Liver (tissue), 3 donors: ENCODE measurements around the gene ATXN1.

Source experiments
- EGR1 ChIP-seq, 2 donors: IDR thresholded peaks; 2 replicates each; pipeline ENCODE4 v1.6.1; 2016 to 2018; ENCODE audit warnings: antibody characterized with exemption in 2 of 2, low read depth in 2 of 2
- HNF4A ChIP-seq, 2 donors: conservative IDR thresholded peaks; 2 replicates each; pipeline ENCODE4 v1.6.1; 2016; ENCODE audit warnings: antibody characterized with exemption in 2 of 2, mild to moderate bottlenecking in 2 of 2
- JUND ChIP-seq, 2 donors: IDR thresholded peaks; 2 replicates each; pipeline ENCODE4 v1.6.1; 2016; ENCODE audit warnings: antibody characterized with exemption in 2 of 2
- RAD21 ChIP-seq, 2 donors: IDR thresholded peaks; 2 replicates each; pipeline ENCODE4 v1.6.1; 2016; ENCODE audit warnings: antibody characterized with exemption in 2 of 2, mild to moderate bottlenecking in 2 of 2
- RXRA ChIP-seq, 2 donors: IDR thresholded peaks; 2 replicates each; pipeline ENCODE4 v1.6.1; 2017 to 2018; ENCODE audit warnings: antibody characterized with exemption in 2 of 2, mild to moderate bottlenecking in 1 of 2
- SP1 ChIP-seq: IDR thresholded peaks from 2 replicates; pipeline ENCODE4 v1.6.1; 2018; ENCODE audit warnings: antibody characterized with exemption, mild to moderate bottlenecking
- TAF1 ChIP-seq: conservative IDR thresholded peaks from 2 replicates; pipeline ENCODE4 v1.6.1; 2016; ENCODE audit warnings: antibody characterized with exemption, mild to moderate bottlenecking
- YY1 ChIP-seq: IDR thresholded peaks from 2 replicates; pipeline ENCODE4 v1.6.1; 2016; ENCODE audit warnings: antibody characterized with exemption, mild to moderate bottlenecking
- TF ChIP-seq, protein P1 (sequence below): fragments of 150-350 bp; IDR thresholded peaks from 2 replicates; pipeline ENCODE4 v1.5.1; 2017; ENCODE audit warnings: improper control_type of control experiment, low read depth, low read length; ENCODE audit not compliant: missing input control
- TF ChIP-seq, protein P2 (sequence below): IDR thresholded peaks from 2 replicates; pipeline ENCODE4 v1.6.1; 2016; ENCODE audit warnings: antibody characterized with exemption, mild to moderate bottlenecking
- TF ChIP-seq, protein P3 (sequence below): IDR thresholded peaks from 2 replicates; pipeline ENCODE4 v1.6.1; 2016; ENCODE audit warnings: antibody characterized with exemption
- TF ChIP-seq, protein P4 (sequence below): IDR thresholded peaks from 2 replicates; pipeline ENCODE4 v1.6.1; 2016; ENCODE audit warnings: antibody characterized with exemption
- TF ChIP-seq, protein P5 (sequence below): IDR thresholded peaks from 2 replicates; pipeline ENCODE4 v1.6.1; 2016; ENCODE audit warnings: antibody characterized with exemption
- donor health status: healthy.
- donor health status: healthy.

DNA sequence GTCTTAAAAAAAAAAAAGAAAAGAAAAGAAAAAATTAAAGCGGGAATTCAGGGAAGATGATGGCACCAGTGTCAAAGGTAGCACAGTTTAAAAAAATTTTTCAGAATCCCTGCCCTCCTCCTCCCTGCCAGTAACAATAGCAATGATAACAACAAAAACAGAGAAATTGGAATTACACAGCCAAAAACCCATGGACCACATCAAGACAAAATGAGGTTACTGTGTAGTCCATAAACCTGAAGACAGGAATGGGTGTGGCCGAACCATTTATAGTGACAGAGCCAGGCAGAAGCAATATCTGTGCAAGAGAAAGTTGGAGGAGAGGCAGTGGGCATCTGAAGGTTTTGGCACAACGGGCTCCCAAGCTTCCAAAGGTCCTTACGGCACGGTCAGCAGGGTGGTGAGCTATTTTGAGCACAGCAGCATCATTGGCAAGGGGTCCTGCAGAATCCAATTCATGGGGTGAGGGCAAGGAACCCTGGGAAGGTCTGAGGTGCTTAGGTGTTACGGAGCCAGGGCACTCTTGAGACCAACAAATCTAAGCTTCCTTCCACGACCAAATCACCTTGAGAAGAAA is 320.5 kb downstream of the ATXN1 start:
- TF ChIP-seq, protein P1, sequence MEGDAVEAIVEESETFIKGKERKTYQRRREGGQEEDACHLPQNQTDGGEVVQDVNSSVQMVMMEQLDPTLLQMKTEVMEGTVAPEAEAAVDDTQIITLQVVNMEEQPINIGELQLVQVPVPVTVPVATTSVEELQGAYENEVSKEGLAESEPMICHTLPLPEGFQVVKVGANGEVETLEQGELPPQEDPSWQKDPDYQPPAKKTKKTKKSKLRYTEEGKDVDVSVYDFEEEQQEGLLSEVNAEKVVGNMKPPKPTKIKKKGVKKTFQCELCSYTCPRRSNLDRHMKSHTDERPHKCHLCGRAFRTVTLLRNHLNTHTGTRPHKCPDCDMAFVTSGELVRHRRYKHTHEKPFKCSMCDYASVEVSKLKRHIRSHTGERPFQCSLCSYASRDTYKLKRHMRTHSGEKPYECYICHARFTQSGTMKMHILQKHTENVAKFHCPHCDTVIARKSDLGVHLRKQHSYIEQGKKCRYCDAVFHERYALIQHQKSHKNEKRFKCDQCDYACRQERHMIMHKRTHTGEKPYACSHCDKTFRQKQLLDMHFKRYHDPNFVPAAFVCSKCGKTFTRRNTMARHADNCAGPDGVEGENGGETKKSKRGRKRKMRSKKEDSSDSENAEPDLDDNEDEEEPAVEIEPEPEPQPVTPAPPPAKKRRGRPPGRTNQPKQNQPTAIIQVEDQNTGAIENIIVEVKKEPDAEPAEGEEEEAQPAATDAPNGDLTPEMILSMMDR: no peak
- TF ChIP-seq, protein P2, sequence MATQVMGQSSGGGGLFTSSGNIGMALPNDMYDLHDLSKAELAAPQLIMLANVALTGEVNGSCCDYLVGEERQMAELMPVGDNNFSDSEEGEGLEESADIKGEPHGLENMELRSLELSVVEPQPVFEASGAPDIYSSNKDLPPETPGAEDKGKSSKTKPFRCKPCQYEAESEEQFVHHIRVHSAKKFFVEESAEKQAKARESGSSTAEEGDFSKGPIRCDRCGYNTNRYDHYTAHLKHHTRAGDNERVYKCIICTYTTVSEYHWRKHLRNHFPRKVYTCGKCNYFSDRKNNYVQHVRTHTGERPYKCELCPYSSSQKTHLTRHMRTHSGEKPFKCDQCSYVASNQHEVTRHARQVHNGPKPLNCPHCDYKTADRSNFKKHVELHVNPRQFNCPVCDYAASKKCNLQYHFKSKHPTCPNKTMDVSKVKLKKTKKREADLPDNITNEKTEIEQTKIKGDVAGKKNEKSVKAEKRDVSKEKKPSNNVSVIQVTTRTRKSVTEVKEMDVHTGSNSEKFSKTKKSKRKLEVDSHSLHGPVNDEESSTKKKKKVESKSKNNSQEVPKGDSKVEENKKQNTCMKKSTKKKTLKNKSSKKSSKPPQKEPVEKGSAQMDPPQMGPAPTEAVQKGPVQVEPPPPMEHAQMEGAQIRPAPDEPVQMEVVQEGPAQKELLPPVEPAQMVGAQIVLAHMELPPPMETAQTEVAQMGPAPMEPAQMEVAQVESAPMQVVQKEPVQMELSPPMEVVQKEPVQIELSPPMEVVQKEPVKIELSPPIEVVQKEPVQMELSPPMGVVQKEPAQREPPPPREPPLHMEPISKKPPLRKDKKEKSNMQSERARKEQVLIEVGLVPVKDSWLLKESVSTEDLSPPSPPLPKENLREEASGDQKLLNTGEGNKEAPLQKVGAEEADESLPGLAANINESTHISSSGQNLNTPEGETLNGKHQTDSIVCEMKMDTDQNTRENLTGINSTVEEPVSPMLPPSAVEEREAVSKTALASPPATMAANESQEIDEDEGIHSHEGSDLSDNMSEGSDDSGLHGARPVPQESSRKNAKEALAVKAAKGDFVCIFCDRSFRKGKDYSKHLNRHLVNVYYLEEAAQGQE: no peak
- TF ChIP-seq TAF1 (no peak), RXRA (IDR thresholded peaks at IDR 0.05) (no peak), RAD21 (IDR thresholded peaks at IDR 0.05) (no peak), JUND (IDR thresholded peaks at IDR 0.05) (no peak), EGR1 (IDR thresholded peaks at IDR 0.05; ENCODE audit: low read depth in 2 of 2) (no peak), SP1 (no peak), HNF4A (conservative IDR thresholded peaks at IDR 0.05) (no peak), YY1 (no peak)
- TF ChIP-seq, protein P3, sequence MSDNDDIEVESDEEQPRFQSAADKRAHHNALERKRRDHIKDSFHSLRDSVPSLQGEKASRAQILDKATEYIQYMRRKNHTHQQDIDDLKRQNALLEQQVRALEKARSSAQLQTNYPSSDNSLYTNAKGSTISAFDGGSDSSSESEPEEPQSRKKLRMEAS: no peak
- TF ChIP-seq, protein P4, sequence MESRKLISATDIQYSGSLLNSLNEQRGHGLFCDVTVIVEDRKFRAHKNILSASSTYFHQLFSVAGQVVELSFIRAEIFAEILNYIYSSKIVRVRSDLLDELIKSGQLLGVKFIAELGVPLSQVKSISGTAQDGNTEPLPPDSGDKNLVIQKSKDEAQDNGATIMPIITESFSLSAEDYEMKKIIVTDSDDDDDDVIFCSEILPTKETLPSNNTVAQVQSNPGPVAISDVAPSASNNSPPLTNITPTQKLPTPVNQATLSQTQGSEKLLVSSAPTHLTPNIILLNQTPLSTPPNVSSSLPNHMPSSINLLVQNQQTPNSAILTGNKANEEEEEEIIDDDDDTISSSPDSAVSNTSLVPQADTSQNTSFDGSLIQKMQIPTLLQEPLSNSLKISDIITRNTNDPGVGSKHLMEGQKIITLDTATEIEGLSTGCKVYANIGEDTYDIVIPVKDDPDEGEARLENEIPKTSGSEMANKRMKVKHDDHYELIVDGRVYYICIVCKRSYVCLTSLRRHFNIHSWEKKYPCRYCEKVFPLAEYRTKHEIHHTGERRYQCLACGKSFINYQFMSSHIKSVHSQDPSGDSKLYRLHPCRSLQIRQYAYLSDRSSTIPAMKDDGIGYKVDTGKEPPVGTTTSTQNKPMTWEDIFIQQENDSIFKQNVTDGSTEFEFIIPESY: no peak
- TF ChIP-seq, protein P5, sequence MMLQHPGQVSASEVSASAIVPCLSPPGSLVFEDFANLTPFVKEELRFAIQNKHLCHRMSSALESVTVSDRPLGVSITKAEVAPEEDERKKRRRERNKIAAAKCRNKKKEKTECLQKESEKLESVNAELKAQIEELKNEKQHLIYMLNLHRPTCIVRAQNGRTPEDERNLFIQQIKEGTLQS: no peak
